ENCODE data around the gene JMJD1C. TPM values are rescaled to one million over a fixed set of nuclear protein-coding genes. Genes with fewer than 3 reads are reported as not detected.

Gene JMJD1C
- total RNA-seq, 2 experiments from 2014 or later: 57.4 to 62.2 TPM

Small RNA genes within 50 kb of the gene (microRNA-seq; reads per million reads assigned to microRNA genes)
- 7.8 reads per million, percentile 37 among the genes with 10 or more reads in this experiment for gene MIR1296 (ENCODE audit: borderline microRNAs expressed, borderline replicate concordance)

Other genes starting within 250 kb of the JMJD1C start
- gene REEP3, start 55.4 kb upstream of the JMJD1C start, total RNA-seq: 10 to 100 TPM; 20.0 to 27.8 TPM

Measured in activated CD4-positive, alpha-beta T cell treated with anti-CD3 and anti-CD28 coated beads, Interleukin-2, amount 10 ng/mL, durations not matched to agents 7 days and 5 days (primary cell).